Measurements from ENCODE around the gene FAM32A. TPM values are rescaled to one million over a fixed set of nuclear protein-coding genes. Genes with fewer than 3 reads are reported as not detected.
"Not testable (repeated sequence)": the region's sequence is repeated elsewhere in the genome, so short reads cannot be mapped to it uniquely, and the experiment has no call there.

Gene FAM32A
- total RNA-seq, 1 donor from 2014 or later: 32.9 TPM

GRCh38 chr19:16161840-16162239 is 23.4 kb upstream of the FAM32A start:
- DNase-seq (ENCODE audit: low spot score) (no peak), ATAC-seq (no peak)

- DNase-seq (ENCODE audit: low spot score) (peak; percentile 85), ATAC-seq (peak; percentile 98)
Measured at GRCh38 chr19:16164222-16164890, 20.9 kb upstream of the FAM32A start.

- ATAC-seq (no peak), DNase-seq (ENCODE audit: low spot score) (no peak)
Measured at GRCh38 chr19:16166417-16166816, 18.8 kb upstream of the FAM32A start.

- DNase-seq (ENCODE audit: low spot score) (no peak), ATAC-seq (no peak)
Measured at GRCh38 chr19:16167055-16167454, 18.2 kb upstream of the FAM32A start.

- DNase-seq (ENCODE audit: low spot score) (no peak), ATAC-seq (no peak)
Measured at GRCh38 chr19:16168465-16169081, 16.6 kb upstream of the FAM32A start.

DNA sequence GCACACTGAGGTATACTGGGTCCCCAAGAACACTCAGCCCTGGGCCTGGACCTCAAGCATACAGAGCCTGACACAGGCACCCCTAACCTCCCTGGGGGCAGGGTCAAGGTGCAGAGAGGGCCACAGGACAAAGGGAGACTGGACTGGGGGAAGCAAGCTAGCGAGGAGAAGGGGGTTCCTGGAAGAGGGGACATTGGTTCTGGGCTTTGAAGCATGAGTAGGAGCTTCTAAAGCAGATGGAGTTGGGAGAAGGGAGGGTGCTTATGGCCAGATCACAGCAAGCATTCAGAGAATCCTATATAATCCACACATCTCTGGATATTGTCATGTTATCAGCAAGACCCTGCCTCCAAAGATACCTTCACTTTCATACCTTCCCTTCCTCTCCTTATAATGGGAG is 15.1 kb upstream of the FAM32A start:
- no peak for ATAC-seq
- no peak for DNase-seq (ENCODE audit: low spot score)

- no peak for DNase-seq (ENCODE audit: low spot score)
- no peak for ATAC-seq
Measured at GRCh38 chr19:16175954-16176353, 9.3 kb upstream of the FAM32A start.

DNA sequence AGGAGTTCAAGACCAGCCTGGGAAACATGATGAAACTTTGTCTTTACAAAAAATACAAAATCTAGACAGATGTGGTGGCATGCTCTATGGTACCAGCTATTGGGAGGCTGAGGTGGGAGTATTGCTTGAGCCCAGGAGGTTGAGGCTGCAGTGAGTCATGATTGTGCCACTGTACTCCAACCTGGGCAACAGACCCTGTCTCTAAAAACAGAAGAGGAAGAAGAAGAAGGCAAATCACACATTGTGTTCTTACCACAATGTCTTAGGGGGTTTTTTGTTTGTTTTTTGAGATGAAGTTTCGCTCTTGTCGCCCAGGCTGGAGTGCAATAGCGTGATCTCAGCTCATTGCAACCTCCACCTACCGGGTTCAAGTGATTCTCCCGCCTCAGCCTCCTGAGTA is 6.3 kb upstream of the FAM32A start:
- not testable (repeated sequence) for DNase-seq (ENCODE audit: low spot score); ATAC-seq

DNA sequence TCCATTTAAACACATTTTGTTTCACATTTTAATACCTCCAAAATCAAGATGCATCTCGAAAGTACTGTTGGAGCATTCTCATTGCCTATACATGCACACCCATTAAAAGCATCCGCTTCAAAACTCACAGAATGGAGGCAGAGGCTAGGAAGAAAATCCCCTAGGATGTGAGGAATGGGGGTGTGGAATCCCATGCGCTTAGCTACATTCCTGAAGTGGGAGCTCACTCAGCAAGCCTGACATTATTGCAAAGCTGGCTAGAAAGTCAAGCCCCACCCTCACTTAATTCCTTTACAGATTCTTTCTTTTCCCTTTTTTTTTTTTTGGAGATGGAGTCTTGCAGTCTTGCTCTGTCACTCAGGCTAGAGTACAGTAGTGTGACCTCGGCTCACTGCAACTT is 4.6 kb upstream of the FAM32A start:
- ATAC-seq: no peak
- DNase-seq (ENCODE audit: low spot score): no peak

DNA sequence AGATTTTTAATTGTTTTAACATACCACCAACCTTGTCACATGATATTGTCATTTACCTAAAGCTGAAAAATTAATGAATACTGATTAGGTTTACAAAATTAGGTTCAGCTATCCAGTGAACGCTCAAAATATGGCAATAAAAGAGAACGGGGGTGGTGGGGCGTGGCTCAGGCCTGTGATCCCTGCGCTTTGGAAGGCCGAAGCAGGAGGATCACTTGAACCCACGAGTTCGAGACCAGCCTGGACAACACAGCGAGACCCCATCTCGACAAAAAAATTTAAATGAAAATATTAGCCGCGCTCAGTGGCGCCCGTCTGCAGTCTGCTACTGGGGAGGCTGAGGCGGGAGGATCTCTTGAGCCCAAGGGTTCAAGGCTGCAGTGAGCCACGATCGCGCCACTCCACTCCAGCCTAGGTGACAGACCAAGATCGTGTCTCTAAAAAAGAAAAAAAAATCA is 516 bp upstream of the FAM32A start:
- no peak for DNase-seq (ENCODE audit: low spot score)
- ATAC-seq: no peak

DNA sequence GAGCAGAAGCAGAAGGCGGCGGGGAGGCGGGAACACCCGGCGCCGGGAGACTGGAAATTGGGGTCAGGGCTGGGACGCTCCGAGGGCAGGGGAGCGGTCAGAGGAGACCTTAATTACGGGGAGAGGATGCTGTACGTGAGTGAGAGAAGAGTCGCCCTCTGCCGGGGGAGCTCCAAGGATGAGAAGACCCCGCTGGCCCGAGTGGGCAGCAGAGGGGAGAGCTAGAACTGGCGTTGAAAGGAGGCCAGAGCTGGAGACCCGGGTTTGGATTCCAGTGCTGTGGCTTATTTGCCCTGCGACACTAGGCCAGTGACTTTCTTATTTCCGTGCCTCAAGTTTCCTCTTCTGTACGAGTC is 536 bp downstream of the FAM32A start:
- ATAC-seq (peak; percentile 33), DNase-seq (ENCODE audit: low spot score) (no peak)

- no peak for ATAC-seq
- DNase-seq (ENCODE audit: low spot score): no peak
Measured at GRCh38 chr19:16188521-16188920, 3.3 kb downstream of the FAM32A start.

DNA sequence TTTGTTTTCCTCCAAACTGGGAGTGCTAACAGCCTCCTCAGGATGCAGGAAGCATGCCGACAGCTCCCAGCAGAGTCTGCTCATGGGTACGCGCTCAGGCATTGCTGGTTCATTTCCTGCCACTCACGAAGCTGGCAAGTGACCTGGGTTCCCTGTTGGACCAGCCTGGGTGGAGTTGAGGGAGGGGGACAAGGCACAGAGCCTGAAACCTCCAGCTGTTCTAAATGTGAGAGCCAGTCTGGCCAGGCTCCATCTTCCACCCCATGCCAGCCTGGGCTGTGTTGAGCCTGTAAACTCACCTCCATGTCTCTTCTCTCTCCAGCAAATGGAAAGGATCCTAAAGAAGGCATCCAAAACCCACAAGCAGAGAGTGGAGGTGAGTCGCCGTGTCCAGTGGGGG is 5.0 kb downstream of the FAM32A start:
- DNase-seq (ENCODE audit: low spot score) (no peak), ATAC-seq (no peak)

DNA sequence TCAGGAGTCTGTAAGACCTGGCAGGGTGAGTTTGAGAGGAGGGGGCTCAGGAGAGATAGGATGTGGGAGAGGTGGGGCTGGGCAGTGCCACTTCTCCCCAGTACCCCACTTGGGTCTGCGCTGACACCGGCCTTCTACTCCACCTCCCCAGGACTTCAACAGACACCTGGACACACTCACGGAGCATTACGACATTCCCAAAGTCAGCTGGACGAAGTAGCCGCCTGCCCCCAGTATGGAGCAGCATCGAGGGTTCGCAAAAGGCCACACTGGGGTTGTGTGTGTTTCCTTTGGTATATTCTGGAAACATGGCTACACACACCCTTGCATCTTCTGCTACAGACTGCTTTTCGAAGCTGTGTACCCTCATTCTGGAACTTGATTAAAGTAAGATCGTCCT is 5.5 kb downstream of the FAM32A start:
- DNase-seq (ENCODE audit: low spot score) (no peak), ATAC-seq (no peak)

DNA sequence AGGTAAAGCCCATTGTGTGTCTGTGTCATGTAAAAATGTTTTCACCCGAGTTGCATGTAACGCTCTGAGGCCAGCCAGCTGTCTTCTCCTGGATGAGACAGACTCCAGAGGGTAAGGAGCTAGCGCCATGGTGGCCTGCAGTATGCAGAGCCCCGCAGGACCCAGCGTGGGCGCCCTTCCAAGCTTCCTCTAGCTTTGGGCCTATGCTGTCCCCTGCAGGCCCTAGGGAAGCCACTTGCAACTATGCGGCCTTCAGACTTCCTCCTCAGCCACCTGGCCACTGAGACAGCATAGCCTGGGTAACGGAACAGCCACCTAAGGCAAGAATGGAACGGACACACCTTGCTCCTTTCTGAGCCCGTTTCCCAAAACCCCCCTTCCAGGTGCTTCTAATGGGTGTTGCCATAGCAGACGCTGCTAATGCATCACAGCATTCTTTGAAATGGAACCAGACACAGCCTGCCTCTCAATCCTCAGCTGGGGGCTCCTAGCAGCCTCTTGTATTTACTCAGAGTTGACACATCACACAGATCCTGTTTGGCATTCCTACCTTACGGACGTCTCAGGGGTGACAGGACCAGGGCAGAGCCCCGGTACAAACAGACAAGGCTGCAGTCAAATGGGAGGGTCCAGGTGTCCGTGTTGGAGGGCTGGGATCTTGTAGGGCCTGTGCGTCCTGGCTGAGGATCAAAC is 6.2 kb downstream of the FAM32A start:
- ATAC-seq: no peak

DNA sequence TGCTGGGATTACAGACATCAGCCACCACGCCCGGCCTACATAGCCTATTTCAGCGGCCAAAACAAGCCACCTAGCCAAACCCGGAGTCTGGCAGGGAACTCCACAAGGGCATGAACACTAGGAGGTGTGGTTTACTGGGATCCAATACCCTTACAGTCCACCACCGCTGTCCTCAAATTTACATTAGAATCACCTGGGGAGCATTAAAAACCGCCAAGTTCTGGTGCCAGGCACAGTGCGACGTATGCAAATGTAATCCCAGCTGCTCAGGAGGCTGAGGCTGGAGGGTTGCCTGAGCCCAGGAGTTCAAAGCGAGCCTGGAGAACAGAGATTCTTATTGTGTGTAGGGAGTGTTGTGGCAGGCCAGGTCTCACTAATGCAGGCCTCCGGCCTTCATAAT is 8.3 kb downstream of the FAM32A start:
- no peak for ATAC-seq
- no peak for DNase-seq (ENCODE audit: low spot score)

More for the DNA sequence above, 6.2 kb downstream of the FAM32A start:
- no peak for DNase-seq (ENCODE audit: low spot score)

DNA sequence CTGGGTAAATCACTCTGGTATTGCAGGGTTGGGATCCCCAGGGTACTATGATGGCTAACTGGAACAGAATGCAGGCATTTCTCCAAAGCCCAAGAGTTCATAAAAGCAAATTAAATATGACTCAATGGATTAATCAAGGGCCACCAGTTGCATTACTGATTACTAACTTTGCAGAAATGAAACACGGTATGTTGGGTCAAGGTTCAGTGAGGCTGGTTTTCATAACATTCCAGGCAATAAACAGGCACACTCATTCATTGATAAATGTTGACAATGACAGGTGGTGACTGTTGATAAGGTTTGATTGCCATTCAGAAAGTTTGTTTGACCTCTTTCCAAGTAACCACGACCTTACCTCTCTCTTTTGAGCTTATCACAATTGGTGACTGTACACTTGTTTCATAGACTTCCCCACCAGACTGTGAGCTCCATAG is 12.0 kb downstream of the FAM32A start:
- peak; percentile 19 for ATAC-seq
- DNase-seq (ENCODE audit: low spot score): no peak

GRCh38 chr19:16197622-16198369 is 12.6 kb downstream of the FAM32A start, which contains the start of gene AP1M1:
Gene AP1M1 (plus strand): TSS chr19:16197911. CDS start chr19:16198027, 116 bp downstream.
- DNase-seq (ENCODE audit: low spot score) (peak; percentile 100), ATAC-seq (peak; percentile 72)

DNA sequence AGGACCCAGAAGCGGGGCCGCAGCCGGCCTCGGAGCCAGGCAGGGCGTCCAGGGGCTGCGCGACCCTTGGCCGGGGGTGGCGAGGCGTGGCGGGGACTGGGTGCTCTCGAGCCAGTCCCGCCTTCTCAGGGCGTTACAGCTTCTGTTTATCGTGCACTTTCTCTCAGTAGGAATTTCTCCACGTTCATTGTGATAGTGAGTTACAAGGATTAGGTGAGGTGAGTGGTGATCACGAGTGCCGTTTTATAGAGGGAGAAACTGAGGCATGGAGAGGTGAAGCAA is 13.1 kb downstream of the FAM32A start:
- ATAC-seq (peak; percentile 48), DNase-seq (ENCODE audit: low spot score) (peak; percentile 64)

DNA sequence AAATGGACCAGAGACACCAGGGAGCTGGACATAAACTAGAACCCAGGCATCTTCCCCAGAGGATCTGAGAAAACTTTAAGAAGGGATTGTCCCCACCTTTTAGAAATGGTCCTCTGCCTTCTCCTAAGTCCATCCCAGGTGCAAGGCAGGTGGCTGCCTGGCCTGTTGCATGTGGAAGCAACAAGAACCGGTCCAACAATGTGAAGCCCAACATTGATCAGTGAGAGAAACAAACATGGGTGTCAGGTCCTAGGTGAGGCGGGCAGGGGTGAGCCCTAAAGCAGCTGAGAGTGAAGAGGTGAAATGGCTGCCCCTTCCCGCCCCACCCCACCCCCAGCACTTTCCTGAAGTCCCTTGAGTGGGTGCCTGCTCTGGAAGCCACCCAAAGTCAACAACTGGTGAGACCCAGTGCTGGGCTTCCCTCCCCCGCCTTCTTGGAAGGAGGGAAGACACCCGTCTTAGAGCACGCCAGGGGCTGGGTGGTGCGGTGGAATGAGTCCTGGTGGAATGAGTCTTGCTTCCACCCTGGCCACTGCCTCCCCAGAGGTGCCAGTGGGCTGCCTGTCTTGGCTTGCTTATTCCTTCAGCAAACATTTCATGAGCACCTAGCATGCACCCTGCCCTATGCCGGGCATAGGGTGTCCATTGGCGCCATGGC is 14.2 kb downstream of the FAM32A start:
- ATAC-seq (peak; percentile 27), DNase-seq (ENCODE audit: low spot score) (peak; percentile 70)

Data from left lobe of liver (tissue), 2 donors.